HepG2 (cell line): ENCODE results near the gene MBTPS2. TPM values are rescaled to one million over a fixed set of nuclear protein-coding genes. Genes with fewer than 3 reads are reported as not detected.

ENCODE experiments used
- ARID3A ChIP-seq: IDR thresholded peaks from 2 replicates; pipeline ENCODE4 v1.6.1; 2012; ENCODE audit warnings: low read depth, low read length, improper control_type of control experiment
- ARID5B ChIP-seq: IDR thresholded peaks from 2 replicates; pipeline ENCODE4 v1.4.0; 2020; ENCODE audit warnings: mild to moderate bottlenecking, missing genetic modification reagents
- CREB1 ChIP-seq, 2 experiments: fragments of 450-650 bp in 1 of 2; IDR thresholded peaks; 2 replicates each; pipeline ENCODE4 v1.6.1; 2016 to 2017; ENCODE audit warnings: control low read depth in 1 of 2, mild to moderate bottlenecking in 1 of 2, missing compliant biosample characterization in 1 of 2, missing genetic modification characterization in 1 of 2
- FOSL1 ChIP-seq: sonication (generic); formaldehyde crosslinking; IDR thresholded peaks from 2 replicates; pipeline ENCODE4 v1.9.0; 2021; ENCODE audit warnings: missing genetic modification reagents, borderline replicate concordance
- FOSL2 ChIP-seq: sonication (generic); formaldehyde crosslinking; IDR thresholded peaks from 2 replicates; pipeline ENCODE4 v1.4.0; 2020; ENCODE audit warnings: missing genetic modification reagents
- JUND ChIP-seq: sonication (generic); formaldehyde crosslinking; IDR thresholded peaks from 2 replicates; pipeline ENCODE4 v1.8.0; 2022; ENCODE audit warnings: mild to moderate bottlenecking, missing genetic modification reagents
- MAFF ChIP-seq: IDR thresholded peaks from 2 replicates; pipeline ENCODE4 v1.6.1; 2011; ENCODE audit warnings: low read depth, low read length, improper control_type of control experiment
- MBD4 ChIP-seq: IDR thresholded peaks from 2 replicates; pipeline ENCODE4 v1.6.1; 2012; ENCODE audit warnings: low read length, inconsistent platforms, borderline replicate concordance
- SOX5 ChIP-seq: IDR thresholded peaks from 2 replicates; pipeline ENCODE4 v1.6.1; 2016; ENCODE audit warnings: borderline replicate concordance
- ZNF607 ChIP-seq: sonication (generic); formaldehyde crosslinking; IDR thresholded peaks from 2 replicates; pipeline ENCODE4 v1.5.1; 2020; ENCODE audit warnings: missing genetic modification reagents, mild to moderate bottlenecking, borderline replicate concordance
- polyA plus RNA-seq, 8 experiments: library from polyadenylated mRNA; depleted of rRNA in 3 of 8; stranded (reverse) in 7 of 8; unstranded in 1 of 8; fragments of >200 nt; fragmentation: Illumina TruSeq in 4 of 8; extraction: Trizol in 4 of 8; gene quantifications; 2 replicates each; pipeline versions ENCODE4 v1.2.1 to v1.2.3, GENCODE V29; 2011 to 2016; ENCODE audit warnings: low read depth in 4 of 8, missing spikeins in 1 of 8, mixed read lengths in 1 of 8; ENCODE audit not compliant: insufficient read depth in 1 of 8
- total RNA-seq, 5 experiments: library from RNA; depleted of rRNA; stranded (reverse); fragments of >200 nt; fragmentation: Illumina TruSeq; extraction: Trizol; gene quantifications; 2 replicates each; pipeline ENCODE4 v1.2.3, GENCODE V29; 2016; ENCODE audit warnings: low read depth in 1 of 5

MBTPS2 gene
- total and polyA plus RNA-seq, 2 of the 13 experiments (the other 11 are each of a cell fraction or from before 2014, with no cell fraction given): 5.7 to 14.4 TPM

DNA sequence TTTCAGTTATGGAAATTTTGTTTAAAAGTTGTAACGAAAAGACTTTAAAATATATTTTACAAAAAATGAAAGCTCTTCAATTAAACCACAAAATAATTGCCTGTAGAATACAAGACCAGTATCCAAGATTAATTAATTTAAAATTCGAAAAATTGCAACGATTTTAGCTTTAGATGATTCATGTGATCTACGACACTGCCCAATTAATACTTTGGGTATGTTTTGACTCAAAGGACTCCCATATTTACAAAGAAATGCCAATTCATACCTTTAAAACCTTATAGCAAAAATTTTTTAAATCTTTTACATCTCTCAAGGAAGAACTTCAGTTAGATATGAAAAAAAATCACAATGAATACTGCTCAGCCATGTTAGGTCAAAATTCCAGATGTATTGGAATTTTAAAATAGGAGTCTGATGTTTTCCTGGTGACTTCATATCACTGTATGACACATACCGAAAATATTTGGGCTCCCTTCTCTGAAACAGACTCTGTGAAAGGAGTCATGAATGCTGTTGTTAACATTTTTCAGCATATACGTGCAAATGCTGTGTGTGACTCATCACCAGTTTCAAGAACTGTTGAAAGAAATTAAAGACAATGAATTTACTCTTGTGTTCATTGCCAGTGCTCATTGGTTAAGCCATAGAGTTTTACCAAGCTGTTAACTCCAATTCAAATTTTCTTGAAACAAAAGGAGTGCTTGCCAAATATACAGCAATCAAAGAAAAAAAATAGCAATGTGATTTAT lies 87.3 kb downstream of the MBTPS2 start (continued):
- TF ChIP-seq CREB1 (IDR thresholded peaks at IDR 0.05) (peak; percentile 45), CREB1 (CRISPR knock-in tag; IDR thresholded peaks at IDR 0.05) (no peak), FOSL1 (CRISPR knock-in tag) (0 out of 2 replicates have a peak, but pooled peaks have one; percentile 26), JUND (CRISPR knock-in tag) (peak; percentile 49; the same call in 1 of the 2 replicates), FOSL2 (CRISPR knock-in tag) (peak; percentile 83), MAFF (0 out of 2 replicates have a peak, but pooled peaks have one; percentile 8), ARID3A (0 out of 2 replicates have a peak, but pooled peaks have one; percentile 7), MBD4 (no peak), ARID5B (CRISPR knock-in tag) (peak; percentile 26; the same call in 1 of the 2 replicates), SOX5 (CRISPR knock-in tag) (peak; percentile 49; the same call in 1 of the 2 replicates), ZNF607 (CRISPR knock-in tag) (no peak)
